ENCODE data around the gene TMPRSS9.

GRCh38 chr19:2325281-2326046 is 34.6 kb upstream of the TMPRSS9 start:
- TF ChIP-seq, protein P1, sequence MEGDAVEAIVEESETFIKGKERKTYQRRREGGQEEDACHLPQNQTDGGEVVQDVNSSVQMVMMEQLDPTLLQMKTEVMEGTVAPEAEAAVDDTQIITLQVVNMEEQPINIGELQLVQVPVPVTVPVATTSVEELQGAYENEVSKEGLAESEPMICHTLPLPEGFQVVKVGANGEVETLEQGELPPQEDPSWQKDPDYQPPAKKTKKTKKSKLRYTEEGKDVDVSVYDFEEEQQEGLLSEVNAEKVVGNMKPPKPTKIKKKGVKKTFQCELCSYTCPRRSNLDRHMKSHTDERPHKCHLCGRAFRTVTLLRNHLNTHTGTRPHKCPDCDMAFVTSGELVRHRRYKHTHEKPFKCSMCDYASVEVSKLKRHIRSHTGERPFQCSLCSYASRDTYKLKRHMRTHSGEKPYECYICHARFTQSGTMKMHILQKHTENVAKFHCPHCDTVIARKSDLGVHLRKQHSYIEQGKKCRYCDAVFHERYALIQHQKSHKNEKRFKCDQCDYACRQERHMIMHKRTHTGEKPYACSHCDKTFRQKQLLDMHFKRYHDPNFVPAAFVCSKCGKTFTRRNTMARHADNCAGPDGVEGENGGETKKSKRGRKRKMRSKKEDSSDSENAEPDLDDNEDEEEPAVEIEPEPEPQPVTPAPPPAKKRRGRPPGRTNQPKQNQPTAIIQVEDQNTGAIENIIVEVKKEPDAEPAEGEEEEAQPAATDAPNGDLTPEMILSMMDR (IDR thresholded peaks at IDR 0.05), result no peak
- no peak for TF ChIP-seq POLR2A (IDR thresholded peaks at IDR 0.05)
